HG02642 (cell line): ENCODE results near the gene MYG1.
A peak's percentile ranks its signal among the peaks of the same experiment; 100 is the strongest.

Experiments
- ATAC-seq: cut with Tn5 transposase; IDR thresholded peaks from one replicate; pipeline ENCODE4 v1.9.1; 2021; ENCODE audit warnings: mild to moderate bottlenecking; ENCODE audit not compliant: unreplicated experiment, poor library complexity

MYG1 gene

GRCh38 chr12:53352331-53353256 lies 53.1 kb downstream of the MYG1 start:
- ATAC-seq: peak; percentile 81

GRCh38 chr12:53353257-53353655 lies 53.8 kb downstream of the MYG1 start:
- ATAC-seq: no peak

- no peak for ATAC-seq
Measured at GRCh38 chr12:53355121-53355520, 55.6 kb downstream of the MYG1 start.
